GM19240 (cell line): ENCODE data around the gene UGT3A1.
"Not testable (repeated sequence)": the region's sequence is repeated elsewhere in the genome, so short reads cannot be mapped to it uniquely, and the experiment has no call there.

Source experiments
- DNase-seq: peaks from one replicate; pipeline ENCODE4 v3.0.0; 2011; ENCODE audit warnings: low spot score; ENCODE audit not compliant: insufficient read length

The UGT3A1 gene

GRCh38 chr5:35990520-35990919 lies 670 bp downstream of the UGT3A1 start:
- no peak for DNase-seq

- DNase-seq, result no peak
Observed at GRCh38 chr5:35988529-35988928, 2.7 kb downstream of the UGT3A1 start.

GRCh38 chr5:35987776-35988175 lies 3.4 kb downstream of the UGT3A1 start:
- no peak for DNase-seq

GRCh38 chr5:35979715-35980114 lies 11.5 kb downstream of the UGT3A1 start:
- no peak for DNase-seq

GRCh38 chr5:35976859-35977258 lies 14.3 kb downstream of the UGT3A1 start:
- DNase-seq, result not testable (repeated sequence)

GRCh38 chr5:35974570-35974969 lies 16.6 kb downstream of the UGT3A1 start:
- DNase-seq, result no peak

- DNase-seq, result no peak
Observed at GRCh38 chr5:35971878-35972210, 19.3 kb downstream of the UGT3A1 start.

- DNase-seq, result no peak
Observed at GRCh38 chr5:35971186-35971877, 19.9 kb downstream of the UGT3A1 start.

GRCh38 chr5:35963381-35963843 lies 27.8 kb downstream of the UGT3A1 start:
- no peak for DNase-seq

GRCh38 chr5:35960328-35960727 lies 30.9 kb downstream of the UGT3A1 start:
- no peak for DNase-seq

- no peak for DNase-seq
Observed at GRCh38 chr5:35956429-35956828, 34.8 kb downstream of the UGT3A1 start.

- DNase-seq, result no peak
Observed at GRCh38 chr5:35954175-35954574, 37.0 kb downstream of the UGT3A1 start.

- DNase-seq, result no peak
Observed at GRCh38 chr5:35947085-35947484, 44.1 kb downstream of the UGT3A1 start.

GRCh38 chr5:35939639-35940038 lies 51.6 kb downstream of the UGT3A1 start:
- DNase-seq, result no peak

- no peak for DNase-seq
Observed at GRCh38 chr5:35938568-35939227, 52.5 kb downstream of the UGT3A1 start, which contains the start of gene CAPSL. CAPSL (minus strand) TSS chr5:35938622; CDS start chr5:35921120, 17,502 bp downstream.

- DNase-seq, result no peak
Observed at GRCh38 chr5:35926389-35927051, 64.7 kb downstream of the UGT3A1 start.

GRCh38 chr5:35924950-35925722 lies 66.1 kb downstream of the UGT3A1 start:
- no peak for DNase-seq

- DNase-seq, result no peak
Observed at GRCh38 chr5:35924122-35924949, 66.9 kb downstream of the UGT3A1 start.

- DNase-seq, result no peak
Observed at GRCh38 chr5:35922468-35922867, 68.7 kb downstream of the UGT3A1 start.

GRCh38 chr5:35921930-35922329 lies 69.3 kb downstream of the UGT3A1 start:
- no peak for DNase-seq

- DNase-seq, result no peak
Observed at GRCh38 chr5:35920890-35921289, 70.3 kb downstream of the UGT3A1 start.
